MV-4-11 (cell line): Measurements from ENCODE around the gene CNTD1.
"Not testable (repeated sequence)": the region's sequence is repeated elsewhere in the genome, so short reads cannot be mapped to it uniquely, and the experiment has no call there.

Experiments used
- DNase-seq: peaks from one replicate; lab custom pipeline; 2025; lab: John Stamatoyannopoulos, UW

Gene CNTD1

GRCh38 chr17:42845556-42845917 lies 46.9 kb downstream of the CNTD1 start:
- no peak for DNase-seq

- peak; percentile 56 for DNase-seq
Measured at GRCh38 chr17:42845918-42846593, 47.4 kb downstream of the CNTD1 start.

GRCh38 chr17:42846594-42847280 lies 48.1 kb downstream of the CNTD1 start:
- peak; percentile 26 for DNase-seq

GRCh38 chr17:42848093-42848492 lies 49.4 kb downstream of the CNTD1 start:
- DNase-seq: no peak

GRCh38 chr17:42849031-42849430 lies 50.4 kb downstream of the CNTD1 start:
- no peak for DNase-seq

GRCh38 chr17:42849451-42850181 lies 51.0 kb downstream of the CNTD1 start:
- no peak for DNase-seq

- DNase-seq: no peak
Measured at GRCh38 chr17:42850954-42851353, 52.3 kb downstream of the CNTD1 start, which contains the start of gene AOC3. AOC3 (plus strand) TSS chr17:42851199; CDS start chr17:42851344, 145 bp downstream.

GRCh38 chr17:42851371-42852240 lies 52.9 kb downstream of the CNTD1 start:
- not testable (repeated sequence) for DNase-seq

- no peak for DNase-seq
Measured at GRCh38 chr17:42852351-42852750, 53.7 kb downstream of the CNTD1 start.

- DNase-seq: peak; percentile 17
Measured at GRCh38 chr17:42853004-42853403, 54.3 kb downstream of the CNTD1 start.

GRCh38 chr17:42853597-42853967 lies 54.9 kb downstream of the CNTD1 start:
- DNase-seq: no peak

GRCh38 chr17:42853968-42854790 lies 55.5 kb downstream of the CNTD1 start:
- DNase-seq: no peak

GRCh38 chr17:42855048-42855596 lies 56.5 kb downstream of the CNTD1 start:
- DNase-seq: no peak

GRCh38 chr17:42856093-42856492 lies 57.4 kb downstream of the CNTD1 start:
- DNase-seq: not testable (repeated sequence)

GRCh38 chr17:42856516-42856915 lies 57.9 kb downstream of the CNTD1 start:
- DNase-seq: not testable (repeated sequence)

GRCh38 chr17:42857389-42857788 lies 58.7 kb downstream of the CNTD1 start:
- DNase-seq: no peak
